ENCODE measurements around the gene PLA2G2A.

- TF ChIP-seq CTCF (IDR thresholded peaks at IDR 0.05) (no peak), POLR2A (IDR thresholded peaks at IDR 0.05) (no peak)
Observed at GRCh38 chr1:19936061-19936750, 43.2 kb downstream of the PLA2G2A start.
